HL-60 (cell line): ENCODE results near the gene WIZ.

Source experiments
- DNase-seq, 2 experiments: peaks; one replicate each; pipeline ENCODE4 v3.0.0-alpha.2; 2010 to 2020; ENCODE audit warnings: low read depth in 1 of 2, low spot score in 1 of 2
- H3K27ac ChIP-seq: fragments of 250-450 bp; sonication (Bioruptor Pico); replicated peaks from 2 replicates; pipeline ENCODE4 v1.5.1; 2020; ENCODE audit warnings: mild to moderate bottlenecking, moderate library complexity
- H3K27me3 ChIP-seq: fragments of 250-450 bp; sonication (Bioruptor Pico); 2 replicates; pipeline ENCODE4 v1.5.1; 2021; ENCODE audit warnings: mild to moderate bottlenecking, moderate library complexity; ENCODE audit not compliant: insufficient read depth, poor library complexity, severe bottlenecking
- H3K4me3 ChIP-seq: replicated peaks from 2 replicates; pipeline ENCODE4 v1.5.1; 2011; ENCODE audit warnings: mild to moderate bottlenecking, control low read depth, low read length; ENCODE audit not compliant: insufficient read depth
- GABPA ChIP-seq: IDR thresholded peaks from 2 replicates; pipeline ENCODE4 v1.6.1; 2012; ENCODE audit warnings: low read depth
- POLR2AphosphoS5 ChIP-seq: IDR thresholded peaks from 2 replicates; pipeline ENCODE4 v1.6.1; 2012; ENCODE audit warnings: low read depth
- SPI1 ChIP-seq: IDR thresholded peaks from 2 replicates; pipeline ENCODE4 v1.6.1; 2012; ENCODE audit warnings: low read depth, mild to moderate bottlenecking, borderline replicate concordance
- TF ChIP-seq, protein P1 (sequence below): IDR thresholded peaks from one replicate; pipeline ENCODE4 v1.5.1; 2011; ENCODE audit warnings: low read length, control low read depth, inconsistent platforms; ENCODE audit not compliant: insufficient read depth
- TF ChIP-seq, protein P2 (sequence below): IDR thresholded peaks from 2 replicates; pipeline ENCODE4 v1.6.1; 2012; ENCODE audit warnings: low read depth; ENCODE audit not compliant: insufficient replicate concordance

The WIZ gene

DNA sequence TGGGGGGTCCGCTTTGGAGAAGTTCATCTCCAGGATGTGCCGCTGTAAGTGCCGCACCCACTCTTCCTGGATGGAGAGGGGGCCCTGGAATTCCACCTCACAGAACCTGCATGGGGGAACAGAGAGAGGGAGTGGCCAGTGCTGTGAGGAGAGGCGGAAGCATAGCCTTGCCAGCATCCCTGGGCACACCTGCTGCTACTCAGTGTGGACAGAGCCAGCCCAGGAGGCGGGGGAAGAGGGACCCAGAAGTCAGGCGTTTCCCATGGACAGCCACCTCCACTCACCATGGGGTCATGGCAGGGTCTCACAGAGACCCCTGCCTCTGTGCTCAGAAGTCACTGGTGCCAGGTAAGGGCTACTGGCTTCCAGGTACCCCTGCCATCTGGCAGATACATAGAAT, 26.6 kb downstream of the WIZ start:
- no peak for DNase-seq
- TF ChIP-seq SPI1 (no peak), POLR2AphosphoS5 (no peak)
- TF ChIP-seq, protein P1, sequence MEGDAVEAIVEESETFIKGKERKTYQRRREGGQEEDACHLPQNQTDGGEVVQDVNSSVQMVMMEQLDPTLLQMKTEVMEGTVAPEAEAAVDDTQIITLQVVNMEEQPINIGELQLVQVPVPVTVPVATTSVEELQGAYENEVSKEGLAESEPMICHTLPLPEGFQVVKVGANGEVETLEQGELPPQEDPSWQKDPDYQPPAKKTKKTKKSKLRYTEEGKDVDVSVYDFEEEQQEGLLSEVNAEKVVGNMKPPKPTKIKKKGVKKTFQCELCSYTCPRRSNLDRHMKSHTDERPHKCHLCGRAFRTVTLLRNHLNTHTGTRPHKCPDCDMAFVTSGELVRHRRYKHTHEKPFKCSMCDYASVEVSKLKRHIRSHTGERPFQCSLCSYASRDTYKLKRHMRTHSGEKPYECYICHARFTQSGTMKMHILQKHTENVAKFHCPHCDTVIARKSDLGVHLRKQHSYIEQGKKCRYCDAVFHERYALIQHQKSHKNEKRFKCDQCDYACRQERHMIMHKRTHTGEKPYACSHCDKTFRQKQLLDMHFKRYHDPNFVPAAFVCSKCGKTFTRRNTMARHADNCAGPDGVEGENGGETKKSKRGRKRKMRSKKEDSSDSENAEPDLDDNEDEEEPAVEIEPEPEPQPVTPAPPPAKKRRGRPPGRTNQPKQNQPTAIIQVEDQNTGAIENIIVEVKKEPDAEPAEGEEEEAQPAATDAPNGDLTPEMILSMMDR = no peak
- TF ChIP-seq, protein P2, sequence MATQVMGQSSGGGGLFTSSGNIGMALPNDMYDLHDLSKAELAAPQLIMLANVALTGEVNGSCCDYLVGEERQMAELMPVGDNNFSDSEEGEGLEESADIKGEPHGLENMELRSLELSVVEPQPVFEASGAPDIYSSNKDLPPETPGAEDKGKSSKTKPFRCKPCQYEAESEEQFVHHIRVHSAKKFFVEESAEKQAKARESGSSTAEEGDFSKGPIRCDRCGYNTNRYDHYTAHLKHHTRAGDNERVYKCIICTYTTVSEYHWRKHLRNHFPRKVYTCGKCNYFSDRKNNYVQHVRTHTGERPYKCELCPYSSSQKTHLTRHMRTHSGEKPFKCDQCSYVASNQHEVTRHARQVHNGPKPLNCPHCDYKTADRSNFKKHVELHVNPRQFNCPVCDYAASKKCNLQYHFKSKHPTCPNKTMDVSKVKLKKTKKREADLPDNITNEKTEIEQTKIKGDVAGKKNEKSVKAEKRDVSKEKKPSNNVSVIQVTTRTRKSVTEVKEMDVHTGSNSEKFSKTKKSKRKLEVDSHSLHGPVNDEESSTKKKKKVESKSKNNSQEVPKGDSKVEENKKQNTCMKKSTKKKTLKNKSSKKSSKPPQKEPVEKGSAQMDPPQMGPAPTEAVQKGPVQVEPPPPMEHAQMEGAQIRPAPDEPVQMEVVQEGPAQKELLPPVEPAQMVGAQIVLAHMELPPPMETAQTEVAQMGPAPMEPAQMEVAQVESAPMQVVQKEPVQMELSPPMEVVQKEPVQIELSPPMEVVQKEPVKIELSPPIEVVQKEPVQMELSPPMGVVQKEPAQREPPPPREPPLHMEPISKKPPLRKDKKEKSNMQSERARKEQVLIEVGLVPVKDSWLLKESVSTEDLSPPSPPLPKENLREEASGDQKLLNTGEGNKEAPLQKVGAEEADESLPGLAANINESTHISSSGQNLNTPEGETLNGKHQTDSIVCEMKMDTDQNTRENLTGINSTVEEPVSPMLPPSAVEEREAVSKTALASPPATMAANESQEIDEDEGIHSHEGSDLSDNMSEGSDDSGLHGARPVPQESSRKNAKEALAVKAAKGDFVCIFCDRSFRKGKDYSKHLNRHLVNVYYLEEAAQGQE = no peak
- Histone ChIP-seq H3K27me3 (no peaks in the 10 kb centered on the region), H3K27ac (no peak overlapping the region), H3K4me3 (no peak overlapping the region)

DNA sequence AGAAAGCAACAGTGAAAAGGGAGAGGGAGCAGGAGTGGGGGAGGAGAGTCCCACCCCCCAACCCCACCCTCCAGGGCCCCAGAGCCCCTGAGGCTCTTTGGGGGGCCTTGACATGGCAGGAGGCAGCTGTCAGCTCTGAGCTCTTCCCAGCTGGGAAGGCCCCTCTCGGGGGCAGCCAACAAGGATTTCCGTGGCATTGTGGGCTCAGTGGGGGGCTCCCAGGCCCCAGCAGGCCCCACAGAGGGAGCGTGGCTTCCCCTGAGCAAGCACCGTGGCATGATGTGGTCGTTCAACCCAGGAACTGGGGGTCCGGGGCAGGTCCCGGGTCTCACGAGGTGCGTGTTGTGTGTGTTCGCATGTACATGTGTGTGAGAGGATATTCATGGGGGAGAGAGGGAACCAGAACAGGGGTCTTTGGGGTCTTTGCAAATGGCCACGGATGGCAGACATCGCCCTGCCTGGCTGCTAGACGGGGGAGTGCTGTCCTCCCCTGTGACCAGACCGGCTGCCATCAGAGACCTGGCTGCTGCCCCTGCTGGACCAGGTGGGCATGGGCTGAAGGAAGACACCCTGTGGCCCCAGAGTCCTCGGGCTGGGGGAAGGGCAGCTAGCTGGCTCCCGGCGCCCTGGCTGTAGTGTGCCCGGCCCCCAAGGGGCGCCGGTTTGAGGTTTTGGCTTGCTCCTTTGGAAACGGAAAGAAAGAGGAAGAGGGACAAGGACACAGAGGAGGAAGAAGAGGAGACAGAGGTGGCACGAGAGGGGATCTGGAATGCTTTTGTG, 27.3 kb downstream of the WIZ start:
- H3K4me3 ChIP-seq = no peak overlapping the region

DNA sequence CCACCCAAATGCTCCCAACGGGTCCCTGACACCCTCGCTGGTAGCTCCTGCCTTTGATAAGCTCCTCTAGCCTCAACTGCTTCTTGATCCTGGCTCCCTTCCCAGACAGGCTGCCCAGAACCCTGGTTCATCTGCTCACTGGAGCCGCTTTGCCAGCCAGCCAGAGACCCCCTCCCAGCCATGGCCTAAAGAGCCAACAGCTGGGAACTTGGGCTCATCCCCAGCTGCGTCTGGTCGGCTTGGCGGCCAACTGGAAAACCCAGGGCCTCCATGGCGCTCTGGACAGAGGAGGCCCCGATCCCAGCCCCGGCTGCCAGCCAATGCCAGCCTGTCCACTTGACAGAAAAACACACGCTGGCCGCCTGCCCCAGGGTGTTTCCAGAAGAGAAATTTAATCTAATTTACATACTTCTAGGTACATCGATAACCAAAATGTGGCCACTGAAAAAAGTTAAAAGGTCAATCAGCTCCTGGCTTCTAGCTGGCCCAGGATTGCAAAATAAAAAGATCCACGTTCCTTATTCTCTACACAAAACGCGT, 28.0 kb downstream of the WIZ start:
- Histone ChIP-seq H3K27me3 (no peaks in the 10 kb centered on the region), H3K4me3 (no peak overlapping the region), H3K27ac (no peak overlapping the region)
- no peak for DNase-seq
- TF ChIP-seq GABPA (no peak), SPI1 (no peak)
- TF ChIP-seq, protein P1 = no peak

More for the DNA sequence above, 27.3 kb downstream of the WIZ start:
- H3K27me3 ChIP-seq = no peaks in the 10 kb centered on the region
- peak; percentile 7; the same call in 1 of the 2 replicates for TF ChIP-seq SPI1
- TF ChIP-seq, protein P1 = no peak
- DNase-seq = no peak
- H3K27ac ChIP-seq = no peak overlapping the region

DNA sequence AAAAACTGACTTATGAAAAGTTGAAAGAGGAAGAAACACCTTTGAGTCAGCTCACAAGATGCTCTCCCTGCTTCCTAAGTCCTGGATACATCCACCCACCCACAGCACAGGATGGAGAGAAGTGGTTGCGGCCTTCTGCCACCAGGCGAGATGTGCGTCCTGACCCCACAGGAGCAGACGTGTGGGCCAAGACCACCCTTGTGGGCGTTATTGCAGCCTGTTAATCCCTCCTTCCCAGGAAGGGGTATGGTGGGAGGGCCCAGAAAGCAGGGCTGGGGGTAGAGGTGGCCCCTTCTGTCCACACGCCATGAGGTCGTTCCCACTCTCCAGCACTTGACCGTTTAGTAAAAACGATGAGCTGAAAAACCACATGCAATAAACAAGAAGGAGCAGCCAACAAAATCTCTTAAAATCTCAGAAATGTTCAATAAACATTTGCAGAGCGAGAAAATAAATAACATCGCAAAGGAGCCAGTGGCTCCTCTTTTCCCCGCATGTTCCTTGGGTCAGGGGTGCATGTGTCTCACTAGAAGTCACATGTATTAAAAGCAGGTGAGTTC, 28.5 kb downstream of the WIZ start:
- Histone ChIP-seq H3K4me3 (no peak overlapping the region), H3K27ac (no peak overlapping the region), H3K27me3 (no peaks in the 10 kb centered on the region)
- no peak for DNase-seq
- TF ChIP-seq SPI1 (no peak), GABPA (no peak), POLR2AphosphoS5 (no peak)
- TF ChIP-seq, protein P1 = no peak
- TF ChIP-seq, protein P2 = no peak
